Measurements from ENCODE around the gene SOX11.

Gene SOX11

GRCh38 chr2:5740053-5740452, 47.9 kb downstream of the SOX11 start:
- Histone ChIP-seq H3K4me1 (ENCODE audit: control insufficient read depth, insufficient read depth, low read length, poor library complexity, severe bottlenecking) (peaks cover 8% of the 10 kb centered on the region), H3K4me3 (ENCODE audit: extremely low read depth, insufficient read depth, low read length, poor library complexity, severe bottlenecking) (no peak overlapping the region), H3K9me3 (ENCODE audit: control insufficient read depth, low read length) (no peaks in the 10 kb centered on the region), H3K27ac (ENCODE audit: low read depth, low read length, severe bottlenecking) (no peak overlapping the region), H3K36me3 (ENCODE audit: control insufficient read depth, insufficient read depth, low read length) (no peaks in the 10 kb centered on the region)
- WGBS, 2 experiments (ENCODE audit: insufficient coverage in 2 of 2), result 83 to 93% methylated on average over 5 of the region's 5 CpGs

- Histone ChIP-seq H3K9me3 (ENCODE audit: control insufficient read depth, low read length) (no peaks in the 10 kb centered on the region), H3K4me1 (ENCODE audit: control insufficient read depth, insufficient read depth, low read length, poor library complexity, severe bottlenecking) (peaks cover 8% of the 10 kb centered on the region), H3K36me3 (ENCODE audit: control insufficient read depth, insufficient read depth, low read length) (no peaks in the 10 kb centered on the region), H3K27ac (ENCODE audit: low read depth, low read length, severe bottlenecking) (no peak overlapping the region), H3K4me3 (ENCODE audit: extremely low read depth, insufficient read depth, low read length, poor library complexity, severe bottlenecking) (no peak overlapping the region)
- WGBS, 2 experiments (ENCODE audit: insufficient coverage in 2 of 2), result 96% methylated on average over 3 to 6 of the region's 6 CpGs
Observed at GRCh38 chr2:5740817-5741216, 48.6 kb downstream of the SOX11 start.

GRCh38 chr2:5741242-5741641, 49.1 kb downstream of the SOX11 start:
- no peaks in the 10 kb centered on the region for H3K9me3 ChIP-seq (ENCODE audit: control insufficient read depth, low read length)
- H3K4me3 ChIP-seq (ENCODE audit: extremely low read depth, insufficient read depth, low read length, poor library complexity, severe bottlenecking), result no peak overlapping the region
- WGBS, 2 experiments (ENCODE audit: insufficient coverage in 2 of 2), result 86 to 100% methylated on average over 5 of the region's 5 CpGs
- peaks cover 8% of the 10 kb centered on the region for H3K4me1 ChIP-seq (ENCODE audit: control insufficient read depth, insufficient read depth, low read length, poor library complexity, severe bottlenecking)
- H3K36me3 ChIP-seq (ENCODE audit: control insufficient read depth, insufficient read depth, low read length), result no peaks in the 10 kb centered on the region
- no peak overlapping the region for H3K27ac ChIP-seq (ENCODE audit: low read depth, low read length, severe bottlenecking)

GRCh38 chr2:5742126-5742525, 49.9 kb downstream of the SOX11 start:
- Histone ChIP-seq H3K27ac (ENCODE audit: low read depth, low read length, severe bottlenecking) (no peak overlapping the region), H3K36me3 (ENCODE audit: control insufficient read depth, insufficient read depth, low read length) (no peaks in the 10 kb centered on the region), H3K4me3 (ENCODE audit: extremely low read depth, insufficient read depth, low read length, poor library complexity, severe bottlenecking) (no peak overlapping the region), H3K4me1 (ENCODE audit: control insufficient read depth, insufficient read depth, low read length, poor library complexity, severe bottlenecking) (peaks cover 5% of the 10 kb centered on the region), H3K9me3 (ENCODE audit: control insufficient read depth, low read length) (no peaks in the 10 kb centered on the region)
- 25 to 60% methylated on average over 2 to 5 of the region's 6 CpGs for WGBS, 2 experiments (ENCODE audit: insufficient coverage in 2 of 2)

- no peak overlapping the region for H3K4me3 ChIP-seq (ENCODE audit: extremely low read depth, insufficient read depth, low read length, poor library complexity, severe bottlenecking)
- no peaks in the 10 kb centered on the region for H3K4me1 ChIP-seq (ENCODE audit: control insufficient read depth, insufficient read depth, low read length, poor library complexity, severe bottlenecking)
Observed at GRCh38 chr2:5748391-5748790, 56.2 kb downstream of the SOX11 start.

GRCh38 chr2:5748946-5749345, 56.8 kb downstream of the SOX11 start:
- 81 to 92% methylated on average over 3 to 4 of the region's 4 CpGs for WGBS, 2 experiments (ENCODE audit: insufficient coverage in 2 of 2)
- H3K27ac ChIP-seq (ENCODE audit: low read depth, low read length, severe bottlenecking), result no peak overlapping the region
- no peaks in the 10 kb centered on the region for H3K36me3 ChIP-seq (ENCODE audit: control insufficient read depth, insufficient read depth, low read length)
- H3K4me3 ChIP-seq (ENCODE audit: extremely low read depth, insufficient read depth, low read length, poor library complexity, severe bottlenecking), result no peak overlapping the region
- H3K9me3 ChIP-seq (ENCODE audit: control insufficient read depth, low read length), result no peaks in the 10 kb centered on the region
- no peaks in the 10 kb centered on the region for H3K4me1 ChIP-seq (ENCODE audit: control insufficient read depth, insufficient read depth, low read length, poor library complexity, severe bottlenecking)

More at GRCh38 chr2:5748391-5748790, 56.2 kb downstream of the SOX11 start:
- Histone ChIP-seq H3K27ac (ENCODE audit: low read depth, low read length, severe bottlenecking) (no peak overlapping the region), H3K36me3 (ENCODE audit: control insufficient read depth, insufficient read depth, low read length) (no peaks in the 10 kb centered on the region), H3K9me3 (ENCODE audit: control insufficient read depth, low read length) (no peaks in the 10 kb centered on the region)
- 88 to 96% methylated on average over 2 of the region's 2 CpGs for WGBS, 2 experiments (ENCODE audit: insufficient coverage in 2 of 2)

- no peaks in the 10 kb centered on the region for H3K36me3 ChIP-seq (ENCODE audit: control insufficient read depth, insufficient read depth, low read length)
- H3K9me3 ChIP-seq (ENCODE audit: control insufficient read depth, low read length), result no peaks in the 10 kb centered on the region
- H3K4me1 ChIP-seq (ENCODE audit: control insufficient read depth, insufficient read depth, low read length, poor library complexity, severe bottlenecking), result no peaks in the 10 kb centered on the region
- H3K27ac ChIP-seq (ENCODE audit: low read depth, low read length, severe bottlenecking), result no peak overlapping the region
- WGBS, 2 experiments (ENCODE audit: insufficient coverage in 2 of 2), result 94% methylated on average over 5 to 7 of the region's 8 CpGs
- H3K4me3 ChIP-seq (ENCODE audit: extremely low read depth, insufficient read depth, low read length, poor library complexity, severe bottlenecking), result no peak overlapping the region
Observed at GRCh38 chr2:5749347-5749746, 57.2 kb downstream of the SOX11 start.

Data from mesodermal cell (in vitro differentiated cells).